Measurements from ENCODE around the gene NAA40.

- TF ChIP-seq CTCF (IDR thresholded peaks at IDR 0.05) (no peak), POLR2A (IDR thresholded peaks at IDR 0.05) (no peak)
Observed at GRCh38 chr11:63996512-63996911, 57.7 kb downstream of the NAA40 start.

All from testis (tissue), 2 donors.